Measurements from ENCODE around the gene LYRM9.
"Not testable (repeated sequence)": the region's sequence is repeated elsewhere in the genome, so short reads cannot be mapped to it uniquely, and the experiment has no call there.

The LYRM9 gene

DNA sequence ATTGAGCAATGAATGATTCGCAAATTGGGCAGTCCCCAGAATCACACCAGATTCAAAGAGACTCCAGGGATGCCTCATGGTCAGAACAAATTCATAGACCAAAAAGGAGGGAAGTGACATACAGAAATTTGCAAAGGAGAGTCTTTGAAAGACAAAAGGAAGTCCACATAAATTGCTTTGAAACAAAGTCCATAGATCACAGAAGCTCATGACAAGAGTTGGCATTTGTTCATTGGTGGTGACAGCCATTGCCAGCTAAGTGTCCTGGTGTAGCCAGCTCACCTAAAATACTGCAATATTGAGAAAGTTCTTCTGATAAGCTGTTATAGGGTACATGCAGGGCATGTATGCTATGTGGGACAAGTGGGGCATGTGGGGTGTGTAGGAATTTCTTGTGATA is 55.4 kb downstream of the LYRM9 start:
- not testable (repeated sequence) for DNase-seq

DNA sequence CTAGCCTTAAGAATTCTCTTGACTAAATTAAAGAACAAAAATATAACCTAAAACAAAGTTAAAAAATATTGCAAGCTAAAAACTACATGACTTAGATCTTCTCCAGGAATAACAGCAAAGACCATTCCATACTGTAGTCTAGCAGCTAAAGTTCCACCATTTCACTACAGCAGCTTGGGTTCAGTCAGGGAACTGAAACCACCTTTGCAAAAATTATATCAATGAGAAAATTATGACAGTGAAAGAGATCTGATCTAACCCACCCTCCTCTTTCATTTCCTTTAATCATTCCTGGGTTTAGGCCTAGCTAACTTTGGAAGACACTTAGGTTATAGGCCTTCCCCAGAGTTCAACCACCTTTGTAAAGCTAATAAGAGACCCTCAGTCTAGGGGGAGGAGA is 56.5 kb downstream of the LYRM9 start:
- no peak for DNase-seq

DNA sequence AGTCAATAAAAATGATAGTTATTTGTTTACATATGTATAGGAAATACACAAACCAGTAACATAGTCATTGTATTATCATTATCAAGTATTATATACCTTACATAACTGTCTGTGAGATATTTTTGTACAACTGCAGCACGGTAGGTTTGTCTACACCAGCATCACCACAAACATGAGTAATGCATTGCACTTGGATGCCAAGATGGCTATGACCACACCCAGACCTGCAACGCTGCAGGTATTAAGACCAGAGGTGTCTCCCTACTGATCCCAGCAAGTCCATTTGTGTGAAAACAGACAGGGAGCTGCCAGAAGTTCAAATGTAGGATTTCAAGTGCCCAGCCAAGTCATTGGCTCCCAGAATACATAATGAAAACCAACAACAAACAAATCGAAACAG is 58.6 kb downstream of the LYRM9 start:
- DNase-seq: no peak

DNA sequence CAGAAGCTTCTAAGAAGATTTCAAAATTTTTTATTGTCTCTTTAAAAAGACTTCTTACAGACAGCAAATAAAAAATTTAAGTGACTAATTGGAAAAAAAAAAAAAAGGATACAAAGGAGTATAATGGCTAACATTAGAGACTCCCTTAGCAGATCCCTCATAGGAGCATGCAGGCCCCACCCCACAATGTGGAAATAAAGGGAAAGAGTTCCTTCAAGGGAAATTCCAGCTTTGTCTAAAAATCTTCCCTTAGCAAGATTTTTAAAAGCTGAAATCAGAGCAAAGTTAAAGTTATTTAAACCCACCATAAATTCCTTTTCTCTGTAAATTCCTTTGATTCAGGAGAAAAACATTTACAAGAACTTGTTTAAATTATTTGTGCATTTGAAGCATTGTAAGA is 60.3 kb downstream of the LYRM9 start:
- no peak for DNase-seq

DNA sequence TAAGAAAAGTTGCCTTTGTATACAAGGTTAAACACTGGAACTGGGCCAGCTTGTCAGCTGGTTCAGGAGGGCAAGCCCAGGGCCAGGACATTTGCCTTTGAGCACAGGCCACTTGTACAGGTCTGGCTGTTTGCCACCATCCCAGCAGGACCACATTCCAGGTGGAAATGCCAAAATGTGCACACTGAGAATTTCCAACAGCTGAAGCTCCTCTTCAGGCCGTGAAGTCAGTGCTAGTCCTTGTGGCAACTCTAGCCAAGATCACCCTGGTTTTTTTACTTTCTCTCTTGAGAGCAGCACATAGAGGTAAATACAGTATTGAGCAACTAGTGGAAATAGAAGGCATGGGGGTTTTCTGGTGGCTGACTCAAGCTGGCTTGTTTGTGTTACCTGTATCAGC is 63.3 kb downstream of the LYRM9 start:
- DNase-seq: not testable (repeated sequence)

GRCh38 chr17:27829143-27829711 is 63.9 kb downstream of the LYRM9 start:
- not testable (repeated sequence) for DNase-seq

Data from NCI-H1436 treated with DMSO at 0.1 percent for 48 hours (cell line).